ENCODE results near the gene IL10RB.

IL10RB gene

DNA sequence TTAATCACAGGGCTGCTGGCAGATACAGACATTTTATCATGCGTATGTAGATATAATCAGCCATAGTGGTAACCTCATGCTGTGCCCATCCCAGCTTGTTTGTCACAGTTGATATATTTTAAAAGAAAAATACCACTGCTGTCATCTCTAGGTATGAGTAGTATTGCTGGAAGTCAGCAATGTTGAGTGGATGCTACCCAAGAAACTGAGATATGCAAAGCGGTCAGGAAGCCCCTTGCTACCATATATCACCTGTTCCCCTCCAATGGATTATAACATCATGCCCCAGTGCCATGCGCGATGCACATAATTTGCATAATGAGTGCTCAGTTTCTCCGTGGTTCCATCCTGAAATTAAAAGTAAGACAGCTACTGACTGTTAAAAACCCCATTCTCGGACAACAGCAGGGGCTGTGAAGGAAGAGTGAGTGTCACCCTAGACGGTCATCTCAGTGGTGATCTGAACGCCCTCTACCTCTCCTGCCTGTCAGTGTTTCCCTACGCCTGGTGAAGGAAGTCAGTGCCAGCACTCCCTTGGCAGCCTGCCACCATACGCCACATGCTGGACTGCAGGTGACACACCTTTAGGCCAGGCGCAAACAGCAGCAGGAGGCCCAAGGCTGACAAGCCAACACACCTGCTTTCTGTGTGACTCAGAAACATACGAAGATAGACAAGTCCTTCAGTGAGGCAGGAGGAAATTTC is 2.7 kb downstream of the IL10RB start:
- no peak for DNase-seq

DNA sequence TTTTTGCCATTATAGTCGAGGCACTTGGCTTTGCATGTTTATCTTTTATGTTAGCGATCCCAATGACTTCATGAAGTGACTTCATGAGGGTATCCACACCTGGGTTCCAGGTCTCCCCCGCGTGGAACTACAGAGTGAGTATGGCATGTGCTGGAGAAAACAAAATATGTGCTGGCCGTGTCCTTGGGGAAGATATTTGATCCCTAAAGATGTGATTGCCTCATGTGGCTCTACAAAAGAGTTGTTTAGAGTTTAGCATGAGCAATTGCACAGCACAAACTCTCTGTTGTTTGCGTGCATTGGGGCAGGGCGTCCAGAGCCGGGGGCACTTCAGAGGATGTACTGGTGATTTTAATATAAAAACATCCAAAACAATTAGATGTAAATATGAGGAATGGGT is 4.8 kb downstream of the IL10RB start:
- DNase-seq = no peak

DNA sequence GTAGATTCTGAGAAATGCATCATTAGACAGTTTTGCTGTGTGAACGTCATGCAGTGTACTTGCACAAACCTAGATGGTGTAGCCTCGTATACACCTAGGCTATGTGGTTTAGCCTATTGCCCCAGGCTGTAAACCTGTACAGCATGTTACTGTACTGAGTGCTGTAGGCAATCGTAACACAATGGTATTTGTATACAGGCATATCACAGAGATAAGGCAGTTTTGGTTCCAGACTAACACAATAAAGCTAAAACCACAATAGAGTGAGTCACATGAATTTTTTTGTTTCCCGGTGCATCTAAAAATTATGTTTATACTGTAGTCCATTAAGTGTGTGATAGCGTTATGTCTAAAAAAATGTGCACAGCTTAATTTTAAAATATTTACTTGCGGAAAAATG is 6.9 kb downstream of the IL10RB start:
- no peak for DNase-seq

DNA sequence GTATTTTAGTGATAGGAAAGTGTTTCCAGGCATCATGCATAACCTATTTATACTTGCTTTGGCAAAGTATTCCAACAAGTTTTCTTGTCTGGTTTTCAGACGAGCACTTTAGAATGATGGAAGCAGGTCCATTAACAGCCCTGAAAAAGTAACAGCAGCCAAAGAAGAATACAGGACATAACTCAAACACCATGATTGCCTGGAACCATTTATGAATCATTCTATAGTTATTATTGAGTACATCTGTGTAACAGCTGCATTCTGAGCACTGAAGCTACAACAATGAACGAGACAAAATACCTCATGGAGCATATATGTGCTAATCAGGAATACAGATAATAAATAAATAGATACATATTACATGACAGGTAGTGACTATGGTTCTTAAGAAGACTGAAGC is 12.6 kb downstream of the IL10RB start:
- DNase-seq = no peak

DNA sequence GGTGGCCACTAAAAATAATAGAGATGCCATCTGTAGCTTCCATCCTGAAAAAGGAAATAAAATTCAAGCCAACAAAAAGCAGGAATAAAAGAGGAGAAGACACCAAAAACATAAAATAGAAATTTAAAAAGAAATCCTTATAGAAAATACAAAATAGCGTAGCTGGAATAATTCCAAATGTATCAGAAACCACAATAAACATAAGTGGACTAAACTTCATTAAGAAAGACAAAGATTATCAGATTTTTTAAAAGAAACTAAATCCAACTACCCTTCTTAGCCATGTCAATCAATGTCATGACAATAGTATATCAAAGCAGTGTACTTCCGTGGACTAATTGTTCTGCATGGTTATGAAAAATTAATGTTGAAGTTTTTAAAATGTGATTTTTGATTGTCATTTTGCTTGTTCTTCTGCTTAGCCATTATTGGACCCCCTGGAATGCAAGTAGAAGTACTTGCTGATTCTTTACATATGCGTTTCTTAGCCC is 13.2 kb downstream of the IL10RB start:
- DNase-seq = no peak

DNA sequence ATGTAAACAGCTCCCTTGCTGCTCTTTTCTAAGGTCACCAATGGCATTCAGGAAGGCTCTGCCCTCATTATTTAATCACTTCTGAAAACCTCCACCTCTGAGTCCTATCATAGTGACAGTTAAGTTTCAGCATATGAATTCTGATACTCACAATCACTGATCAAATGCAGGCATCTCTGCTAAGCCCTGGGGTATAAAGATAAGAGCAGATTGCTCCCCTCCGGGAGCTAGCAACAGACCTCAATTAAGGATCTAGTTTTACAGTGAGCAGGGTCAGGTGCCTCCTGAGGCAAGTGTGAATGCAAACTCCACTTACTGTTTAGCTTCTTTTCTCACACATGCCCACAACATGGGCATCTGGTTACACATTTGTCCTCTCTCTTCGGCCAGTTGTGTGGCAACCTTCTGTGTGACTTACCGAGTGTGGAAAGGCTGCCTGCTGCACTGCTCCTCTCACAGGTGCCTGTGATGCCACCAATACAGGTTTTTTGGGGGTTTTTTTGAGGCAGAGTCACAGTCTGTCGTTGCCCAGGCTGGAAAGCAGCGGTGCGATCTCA is 15.0 kb downstream of the IL10RB start:
- no peak for DNase-seq

DNA sequence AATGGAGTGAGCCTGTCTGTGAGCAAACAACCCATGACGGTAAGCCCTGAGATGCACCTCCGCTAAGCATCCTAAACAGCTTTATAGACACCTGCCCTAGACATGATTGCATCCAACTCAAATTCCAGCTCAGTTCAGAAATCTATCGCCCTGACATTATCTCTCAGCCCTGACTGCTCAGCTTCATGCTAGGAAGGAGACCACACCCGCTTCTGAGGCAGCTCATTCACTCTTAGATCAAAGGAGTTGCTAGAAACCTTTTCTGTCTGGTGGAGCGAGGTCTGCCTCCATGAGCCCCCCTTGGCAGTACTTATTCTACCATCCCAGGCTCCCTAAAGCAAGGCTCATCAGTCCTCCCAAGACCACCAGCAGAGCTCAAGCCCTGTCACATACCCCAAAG is 17.0 kb downstream of the IL10RB start:
- DNase-seq = no peak

DNA sequence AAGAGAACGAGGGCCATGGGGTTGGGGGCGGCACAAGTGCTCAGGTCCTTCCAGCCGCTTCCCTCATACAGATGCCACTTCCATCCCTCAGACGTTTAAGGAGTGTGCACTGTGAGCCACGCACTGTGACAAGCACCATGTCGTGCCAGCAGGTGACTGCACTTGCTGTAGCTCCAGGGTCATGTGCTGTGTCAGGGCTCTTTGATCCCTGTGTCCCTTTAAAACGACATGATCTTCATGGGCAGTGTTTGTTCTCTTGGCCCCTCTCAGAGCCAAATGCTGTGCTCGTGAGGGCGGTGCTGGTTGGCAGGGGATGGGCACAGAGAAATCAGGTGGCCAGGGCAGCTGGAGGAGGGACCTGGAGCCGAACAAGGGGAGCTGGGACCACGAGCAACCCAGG is 19.9 kb downstream of the IL10RB start:
- no peak for DNase-seq

DNA sequence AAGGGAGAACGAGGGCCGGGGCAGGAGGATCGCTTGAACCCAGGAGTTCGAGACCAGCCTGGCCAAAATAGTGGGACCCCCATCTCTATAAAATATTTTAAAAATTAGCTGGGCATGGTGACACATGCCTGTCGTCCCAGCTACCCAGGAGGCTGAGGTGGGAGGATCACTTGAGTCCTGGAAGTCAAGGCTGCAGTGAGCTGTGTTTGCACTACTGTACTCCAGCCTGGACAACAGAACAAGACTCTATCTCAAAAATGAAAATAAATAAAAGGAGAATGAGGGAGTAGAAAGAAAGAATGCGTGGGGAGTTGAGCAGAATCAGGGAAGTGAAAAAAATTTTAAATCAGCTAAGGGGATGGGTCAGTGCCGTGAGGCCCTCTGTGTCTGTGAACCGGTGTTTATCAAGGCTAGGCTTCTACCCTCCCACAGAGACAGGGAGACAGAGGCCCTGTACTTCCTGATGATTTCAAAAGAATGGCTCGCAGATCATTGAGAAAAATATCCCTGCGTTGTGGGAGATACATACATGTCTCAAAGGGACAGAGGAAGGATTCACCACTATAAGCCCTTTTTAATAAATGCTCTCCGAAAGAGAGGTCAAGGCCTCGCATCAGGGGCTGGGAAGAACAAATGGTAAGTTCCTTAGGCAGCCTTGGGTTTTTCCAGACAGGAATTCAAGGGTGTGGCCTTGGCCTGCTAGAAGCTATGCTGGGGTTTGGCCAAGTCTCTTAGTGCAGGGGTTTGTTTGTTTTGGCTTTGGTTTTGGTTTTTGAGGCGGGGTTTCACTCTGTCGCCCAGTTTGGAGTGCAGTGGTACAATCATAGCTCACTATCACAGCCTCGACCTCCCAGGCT is 20.7 kb downstream of the IL10RB start:
- DNase-seq = no peak

DNA sequence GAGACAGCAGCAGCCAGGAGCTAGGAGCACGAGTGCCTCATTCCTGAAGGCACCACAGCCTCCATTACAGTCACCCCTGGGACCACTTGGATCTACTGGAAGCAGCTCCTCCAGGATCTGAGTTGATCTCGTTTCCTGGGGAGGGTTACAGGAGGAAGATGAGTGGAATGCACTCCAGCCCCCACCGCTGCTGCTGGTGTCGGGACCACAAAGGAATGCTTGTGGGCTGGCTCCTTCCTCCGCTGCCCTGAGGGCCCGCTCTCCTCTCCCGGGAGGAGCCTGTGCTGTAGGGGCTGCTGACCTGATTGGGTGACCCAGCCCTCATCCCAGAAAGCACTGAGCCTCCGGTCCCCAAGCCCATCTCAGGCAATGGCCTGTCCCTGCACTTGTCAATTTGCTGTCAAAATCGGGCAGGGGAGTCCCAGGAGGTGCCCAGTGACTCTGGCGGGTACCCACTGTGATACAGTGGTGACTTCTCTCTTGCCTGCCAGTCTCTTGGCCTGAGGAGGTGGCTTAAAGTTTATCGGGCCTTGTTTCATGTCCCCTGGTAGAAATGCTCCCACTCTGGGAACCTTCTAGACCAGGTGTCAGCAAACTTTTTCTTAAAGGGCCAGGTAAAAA is 23.1 kb downstream of the IL10RB start:
- DNase-seq = no peak

DNA sequence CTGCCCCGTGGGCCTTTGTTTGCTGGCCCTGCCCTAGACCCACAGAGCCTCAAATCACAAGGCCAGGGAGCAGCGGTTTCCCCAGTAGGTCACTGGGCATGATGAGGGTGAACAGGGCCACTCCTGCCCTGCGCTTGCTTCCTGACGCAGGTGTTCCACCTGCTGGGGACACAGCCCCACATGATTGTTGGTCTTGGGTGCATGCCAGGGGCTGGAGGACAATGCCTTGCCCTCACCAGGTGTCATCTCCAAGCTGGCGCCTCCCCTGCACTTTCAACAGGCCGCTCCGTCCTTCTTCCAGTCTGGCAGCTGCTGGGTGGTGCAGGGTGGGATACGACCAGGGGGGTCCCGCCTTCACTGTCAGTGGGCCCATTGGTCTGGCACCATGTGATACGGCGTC is 24.3 kb downstream of the IL10RB start:
- DNase-seq = no peak

DNA sequence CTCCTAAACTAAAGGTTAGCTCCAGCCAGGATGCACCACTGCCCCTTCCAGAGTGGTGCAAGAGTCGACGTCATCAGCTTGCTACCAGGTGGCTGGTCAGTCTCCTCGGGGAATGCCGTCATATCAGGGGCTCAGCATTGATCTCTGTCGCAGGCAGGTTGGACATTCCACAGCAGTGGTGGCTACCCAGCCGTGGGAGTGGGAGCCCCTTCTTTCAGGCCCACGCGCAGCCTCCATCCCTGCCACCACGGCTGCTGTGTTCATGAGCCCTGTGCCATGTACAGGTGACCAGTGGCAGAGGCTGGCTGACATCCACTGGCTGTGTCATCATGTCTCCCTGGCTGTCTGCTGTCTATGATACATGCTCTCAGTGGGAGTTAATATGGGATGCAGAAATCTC is 25.5 kb downstream of the IL10RB start:
- no peak for DNase-seq

DNA sequence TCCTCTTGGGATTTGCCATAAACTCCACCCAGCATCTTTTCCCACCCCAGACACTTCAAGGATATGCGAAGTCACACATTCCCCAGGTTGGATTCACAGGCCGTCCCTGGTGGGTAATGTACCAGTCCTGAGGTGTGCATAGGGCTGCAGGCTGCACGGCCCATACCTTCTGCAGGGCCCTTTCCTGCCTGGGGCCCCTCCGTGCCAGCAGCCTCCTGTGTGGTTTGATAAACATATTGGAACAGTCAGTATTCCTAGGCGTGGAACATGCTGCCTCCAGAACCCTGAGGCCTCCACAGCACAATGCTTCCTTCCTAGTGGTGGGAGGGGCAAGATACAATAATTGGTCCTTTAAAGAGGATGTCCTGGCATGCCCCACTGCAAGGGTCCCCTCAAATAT is 26.6 kb downstream of the IL10RB start:
- no peak for DNase-seq

DNA sequence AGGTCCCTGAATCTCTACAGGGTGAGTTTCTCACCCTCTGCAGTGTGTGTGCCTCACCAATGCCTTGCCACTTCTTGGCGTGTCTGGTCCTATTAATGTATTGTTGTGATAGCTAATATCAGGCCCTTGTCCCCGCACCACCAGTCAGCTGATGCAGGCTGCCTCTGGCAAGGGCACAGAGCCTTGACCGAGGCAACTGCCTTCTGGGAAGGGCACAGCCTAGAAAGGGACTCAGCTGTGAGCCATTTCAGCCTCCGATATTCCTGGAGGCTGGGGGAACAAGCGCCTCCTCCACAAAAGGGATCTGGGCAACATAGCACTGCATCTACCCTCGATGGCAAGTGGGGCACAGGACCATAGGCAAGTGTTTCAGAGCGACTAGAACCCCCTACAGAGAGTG is 27.0 kb downstream of the IL10RB start:
- DNase-seq = no peak

DNA sequence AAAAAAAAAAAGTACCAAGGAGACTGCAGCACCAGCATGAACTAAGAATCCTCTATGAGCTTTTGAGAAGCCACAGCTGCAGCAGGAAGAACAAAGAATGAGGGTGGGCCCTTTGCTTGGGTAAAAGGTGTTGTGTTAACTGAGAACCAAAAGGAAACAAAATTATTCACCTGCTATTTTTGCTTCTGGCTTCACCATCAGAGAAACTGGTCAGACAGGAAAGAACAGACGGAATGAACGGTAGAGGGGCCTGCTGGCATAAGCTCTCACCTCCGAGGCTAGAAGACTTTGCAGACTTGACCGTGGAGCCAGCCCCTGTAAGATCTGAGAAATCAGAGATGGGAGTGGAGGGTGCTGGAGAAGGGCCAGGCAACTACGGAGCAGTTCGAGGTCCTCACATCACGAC is 27.6 kb downstream of the IL10RB start:
- DNase-seq = no peak

DNA sequence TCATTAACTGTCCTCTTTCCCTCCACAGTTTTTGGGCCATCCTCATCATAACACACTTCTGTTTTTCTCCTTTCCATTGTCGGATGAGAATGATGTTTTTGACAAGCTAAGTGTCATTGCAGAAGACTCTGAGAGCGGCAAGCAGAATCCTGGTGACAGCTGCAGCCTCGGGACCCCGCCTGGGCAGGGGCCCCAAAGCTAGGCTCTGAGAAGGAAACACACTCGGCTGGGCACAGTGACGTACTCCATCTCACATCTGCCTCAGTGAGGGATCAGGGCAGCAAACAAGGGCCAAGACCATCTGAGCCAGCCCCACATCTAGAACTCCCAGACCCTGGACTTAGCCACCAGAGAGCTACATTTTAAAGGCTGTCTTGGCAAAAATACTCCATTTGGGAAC is 30.0 kb downstream of the IL10RB start:
- DNase-seq = no peak

DNA sequence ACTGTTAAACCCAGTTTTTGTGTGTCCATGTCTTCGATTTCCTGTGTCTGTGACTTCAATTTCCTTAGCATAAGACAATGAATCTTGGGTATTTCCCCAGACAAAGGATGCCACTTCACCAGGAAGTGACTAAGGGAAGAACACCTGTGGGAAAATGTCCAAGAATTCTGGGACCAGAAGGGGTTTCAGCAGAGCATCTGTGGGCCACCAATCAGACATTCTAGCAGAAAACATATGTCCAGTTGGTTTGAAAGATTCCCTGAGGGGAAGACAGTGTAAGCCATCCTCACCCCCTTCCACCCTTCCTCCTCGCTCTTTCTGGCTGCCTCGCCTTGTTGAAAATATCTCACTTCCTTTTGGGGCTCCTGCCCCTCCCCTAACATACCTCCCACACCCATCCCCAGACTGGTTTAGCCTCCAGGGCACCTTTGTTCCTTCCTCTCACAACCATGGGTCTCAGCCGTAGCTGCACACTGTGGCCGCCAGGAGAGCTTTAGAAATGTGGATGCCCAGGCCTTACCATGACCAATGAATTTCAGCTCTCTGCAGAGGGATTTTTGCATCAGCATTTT is 33.1 kb downstream of the IL10RB start:
- no peak for DNase-seq

DNA sequence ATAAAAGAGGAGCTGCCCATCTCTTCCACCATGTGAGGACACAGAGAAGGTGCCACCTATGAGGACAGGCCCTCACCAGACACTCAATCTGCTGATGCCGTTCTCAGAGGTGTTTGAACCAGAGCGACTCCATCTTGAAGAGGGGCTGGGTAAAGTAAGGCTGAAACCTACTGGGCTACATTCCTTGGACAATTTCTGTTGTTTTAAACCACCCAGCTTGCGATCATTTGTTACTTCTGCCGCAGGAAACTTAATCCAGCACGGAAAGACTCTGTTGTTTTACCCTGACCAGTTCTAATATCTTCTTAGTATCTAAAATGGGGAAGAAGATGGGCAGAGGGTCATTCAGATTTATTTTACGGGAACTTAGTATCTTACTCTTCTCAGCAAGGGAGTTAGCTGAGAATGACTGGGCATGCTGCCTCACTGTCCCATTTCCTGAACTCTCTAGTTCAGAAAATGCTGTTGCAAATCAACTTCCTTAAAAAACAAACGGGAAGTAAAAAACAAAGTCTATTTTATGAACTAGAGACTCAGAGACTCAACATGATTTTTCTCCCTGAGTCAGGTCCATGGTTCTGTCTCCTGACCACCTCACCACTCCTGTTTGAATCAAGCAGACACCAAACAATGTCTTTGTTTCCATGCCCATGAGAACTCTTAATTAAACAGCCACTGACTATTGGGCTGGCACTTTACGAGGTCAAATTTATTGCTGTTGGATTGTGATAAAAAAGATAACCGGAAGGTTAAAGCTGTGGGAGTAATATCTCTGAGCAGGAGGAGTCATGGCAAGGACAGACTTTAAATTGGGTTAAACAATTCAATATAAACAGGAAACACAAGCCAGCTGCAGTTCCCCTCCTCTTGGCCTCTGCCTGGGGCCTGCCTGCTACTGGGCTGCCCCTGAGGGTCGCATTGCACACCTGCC is 34.8 kb downstream of the IL10RB start:
- DNase-seq = no peak

DNA sequence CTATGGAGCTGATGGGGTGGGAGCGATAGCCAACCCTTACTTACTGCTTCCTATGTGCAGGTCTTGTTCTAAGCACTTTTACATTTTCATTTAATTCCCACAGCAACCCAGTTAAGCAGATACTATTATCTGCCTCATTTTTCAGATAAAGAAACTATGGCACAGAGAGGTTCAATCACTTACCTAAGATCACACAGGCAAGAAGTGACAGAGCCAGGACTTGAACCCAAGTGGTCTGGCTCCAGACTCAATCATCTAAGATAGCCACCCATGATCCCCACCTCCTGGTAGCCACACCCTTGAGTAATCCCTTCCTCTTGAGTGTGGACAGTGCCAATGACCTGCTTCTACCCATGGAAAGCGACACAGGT is 35.5 kb downstream of the IL10RB start:
- no peak for DNase-seq

DNA sequence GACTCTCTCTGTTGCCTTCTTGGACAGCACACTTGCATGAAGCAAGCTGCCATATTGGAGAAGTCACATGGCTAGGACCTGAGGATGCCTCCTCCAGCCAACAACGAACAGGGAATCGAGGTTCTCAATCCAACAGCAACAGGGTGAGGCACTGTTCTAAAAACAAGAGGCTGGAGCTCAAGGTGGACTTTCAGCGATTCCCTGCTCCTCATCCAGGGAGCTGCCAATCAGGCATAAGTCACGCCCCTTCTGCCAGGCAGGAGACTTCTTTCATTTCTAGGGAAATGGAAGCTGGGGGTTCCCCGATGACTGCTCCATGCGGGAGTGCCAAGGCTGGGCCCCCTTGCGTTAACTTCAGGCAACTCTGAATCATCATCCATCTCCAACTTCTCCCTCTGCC is 35.9 kb downstream of the IL10RB start:
- DNase-seq = no peak

DNA sequence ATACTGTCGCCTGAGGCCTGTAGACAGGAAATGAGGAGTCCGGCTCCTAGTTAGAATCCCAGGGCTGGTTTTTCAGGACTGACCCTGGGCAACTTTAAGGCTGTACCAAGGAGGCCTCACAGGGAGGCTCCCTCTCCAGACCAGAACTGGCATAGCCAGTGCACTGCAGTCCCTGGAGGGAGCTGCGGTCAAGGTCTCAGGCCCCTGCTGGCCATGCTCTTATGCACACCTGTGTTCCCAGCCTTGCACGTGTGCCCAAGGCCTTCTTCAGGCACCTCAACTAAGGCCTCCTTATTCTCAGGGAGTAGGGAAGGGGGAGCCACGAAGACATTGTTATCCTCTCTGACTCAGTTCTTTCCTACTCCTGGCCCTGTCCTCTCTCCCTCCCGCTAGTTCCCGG is 36.6 kb downstream of the IL10RB start:
- no peak for DNase-seq

DNA sequence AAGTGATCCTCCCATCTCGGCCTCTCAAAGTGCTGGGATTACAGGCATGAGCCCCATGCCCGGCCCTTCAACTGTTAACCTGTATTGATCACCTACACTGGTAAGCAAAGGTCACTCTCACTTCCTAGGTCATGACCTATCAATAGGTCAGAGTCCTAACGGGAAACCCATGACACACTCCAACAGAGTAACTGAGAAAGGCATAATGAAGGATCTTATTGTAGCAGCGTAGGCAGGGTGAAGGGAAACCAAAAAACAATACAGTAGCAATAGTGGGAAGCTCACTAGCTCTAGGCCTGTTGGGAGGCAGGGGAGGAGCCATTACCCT is 39.1 kb downstream of the IL10RB start:
- DNase-seq = no peak

Measured in NCI-H1436 (cell line).